Activated CD4-positive, CD25-positive, alpha-beta regulatory T cell treated with anti-CD3 and anti-CD28 coated beads, Interleukin-2, amount 50 U/mL, for 16 hours (primary cell): ENCODE data around the gene VWA1.
"Not testable (repeated sequence)": the region's sequence is repeated elsewhere in the genome, so short reads cannot be mapped to it uniquely, and the experiment has no call there.

Source experiments
- DNase-seq: peaks from one replicate; pipeline ENCODE4 v3.0.0-alpha.2; 2020; ENCODE audit warnings: low read depth, low spot score

Gene VWA1

DNA sequence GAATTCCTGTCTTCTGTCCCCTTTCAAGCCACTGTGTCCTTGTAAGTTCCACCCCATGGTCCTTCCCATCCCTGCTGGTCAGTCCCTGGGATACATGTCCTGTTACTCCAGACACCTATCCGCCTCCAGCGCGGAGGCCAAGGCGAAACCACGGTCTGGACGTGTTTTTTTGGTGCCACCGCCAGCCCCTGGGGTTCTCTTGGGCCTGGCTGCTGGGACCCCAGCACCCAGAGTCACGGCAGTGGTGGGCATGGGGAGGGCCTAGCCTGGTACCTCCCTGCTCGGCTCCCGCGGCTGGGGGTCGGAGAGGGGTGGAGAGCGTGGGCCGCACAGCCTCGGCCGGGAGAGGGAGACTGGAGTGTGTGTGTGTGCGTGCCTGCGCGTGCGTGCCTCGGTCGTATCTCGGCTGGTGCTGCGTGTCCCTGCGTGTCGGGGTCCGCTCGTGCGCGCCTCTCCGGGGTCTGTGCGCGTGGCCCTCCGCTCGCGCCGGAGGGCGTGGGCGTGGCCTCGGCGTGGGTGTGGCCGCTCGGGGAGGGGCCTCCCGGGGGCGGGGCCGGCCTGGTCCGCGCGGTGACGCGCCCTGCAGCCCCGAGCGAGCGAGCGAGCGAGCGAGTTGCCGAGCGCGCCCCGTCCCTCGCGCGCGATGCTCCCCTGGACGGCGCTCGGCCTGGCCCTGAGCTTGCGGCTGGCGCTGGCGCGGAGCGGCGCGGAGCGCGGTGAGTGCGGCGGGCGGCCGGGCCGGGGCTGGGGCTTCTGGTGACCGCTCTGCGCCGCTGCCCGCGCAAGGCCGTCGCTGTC lies at the start of gene VWA1:
VWA1 (plus strand) TSS at position 585 of the 798 bp plus-strand sequence; CDS start at position 644, 59 bp downstream.
- DNase-seq = peak; percentile 26

- DNase-seq = no peak
Measured at GRCh38 chr1:1385931-1386330, 49.6 kb upstream of the VWA1 start.

GRCh38 chr1:1387098-1388077 lies 48.1 kb upstream of the VWA1 start:
- DNase-seq = no peak

DNA sequence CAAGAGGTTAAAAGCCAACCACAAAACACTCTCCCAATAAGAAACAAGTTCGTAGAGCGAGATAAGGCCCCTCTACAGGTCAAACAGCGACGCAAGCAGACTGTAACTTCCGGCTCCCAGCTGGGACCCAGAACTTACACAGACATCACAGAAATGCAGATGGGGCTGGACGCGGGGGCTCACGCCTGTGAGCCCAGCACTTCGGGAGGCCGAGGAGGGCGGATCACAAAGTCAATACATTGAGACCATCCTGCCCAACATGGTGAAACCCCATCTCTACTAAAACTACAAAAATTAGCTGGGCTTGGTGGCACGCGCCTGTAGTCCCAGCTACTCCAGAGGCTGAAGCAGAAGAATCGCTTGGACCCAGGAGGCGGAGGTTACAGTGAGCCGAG lies 47.4 kb upstream of the VWA1 start:
- DNase-seq = no peak

- DNase-seq = no peak
Measured at GRCh38 chr1:1390675-1391074, 44.8 kb upstream of the VWA1 start.

- no peak for DNase-seq
Measured at GRCh38 chr1:1391225-1391624, 44.3 kb upstream of the VWA1 start.

DNA sequence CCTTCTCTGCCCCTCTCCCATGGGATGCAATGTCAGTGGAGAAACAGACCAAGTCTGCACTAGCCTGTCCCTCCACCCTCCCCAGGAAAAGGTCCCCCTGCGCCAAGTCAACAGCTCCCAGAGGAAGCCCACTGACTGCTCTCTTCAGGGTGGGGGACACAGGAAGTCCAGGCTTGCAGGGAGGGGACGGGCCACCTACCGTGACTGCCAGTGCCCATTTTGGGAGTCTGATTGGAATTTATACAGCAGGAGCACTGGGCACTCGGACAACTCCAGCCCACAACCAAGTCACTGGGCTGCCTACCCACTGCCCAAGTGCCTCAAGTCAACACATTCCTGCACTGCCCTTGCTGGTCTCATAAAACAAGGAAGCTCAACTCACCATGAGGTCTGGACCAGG lies 42.5 kb upstream of the VWA1 start:
- no peak for DNase-seq

GRCh38 chr1:1393428-1393827 lies 42.1 kb upstream of the VWA1 start:
- no peak for DNase-seq

- no peak for DNase-seq
Measured at GRCh38 chr1:1394116-1394515, 41.4 kb upstream of the VWA1 start.

DNA sequence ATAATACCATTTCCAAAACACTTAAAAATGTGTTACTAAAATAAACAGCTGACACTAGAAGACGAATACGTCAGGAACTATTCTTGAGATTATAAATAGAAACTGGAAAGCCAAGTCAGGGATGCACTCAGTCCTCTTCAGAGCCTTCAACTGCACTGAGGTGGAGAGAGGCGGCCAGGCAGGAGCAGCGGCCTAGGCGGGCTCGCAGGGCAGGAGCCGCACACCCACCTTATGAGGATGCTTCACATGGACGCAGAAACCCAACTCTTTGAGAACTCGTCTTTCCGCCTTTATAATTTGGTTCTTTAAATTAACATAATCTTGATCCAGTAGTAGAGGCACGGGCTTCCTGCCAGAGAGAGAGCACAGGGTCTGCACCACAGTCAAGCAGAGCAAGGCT lies 40.3 kb upstream of the VWA1 start:
- no peak for DNase-seq

- DNase-seq = no peak
Measured at GRCh38 chr1:1397839-1398523, 37.5 kb upstream of the VWA1 start.

GRCh38 chr1:1398677-1399186 lies 36.8 kb upstream of the VWA1 start:
- DNase-seq = no peak

DNA sequence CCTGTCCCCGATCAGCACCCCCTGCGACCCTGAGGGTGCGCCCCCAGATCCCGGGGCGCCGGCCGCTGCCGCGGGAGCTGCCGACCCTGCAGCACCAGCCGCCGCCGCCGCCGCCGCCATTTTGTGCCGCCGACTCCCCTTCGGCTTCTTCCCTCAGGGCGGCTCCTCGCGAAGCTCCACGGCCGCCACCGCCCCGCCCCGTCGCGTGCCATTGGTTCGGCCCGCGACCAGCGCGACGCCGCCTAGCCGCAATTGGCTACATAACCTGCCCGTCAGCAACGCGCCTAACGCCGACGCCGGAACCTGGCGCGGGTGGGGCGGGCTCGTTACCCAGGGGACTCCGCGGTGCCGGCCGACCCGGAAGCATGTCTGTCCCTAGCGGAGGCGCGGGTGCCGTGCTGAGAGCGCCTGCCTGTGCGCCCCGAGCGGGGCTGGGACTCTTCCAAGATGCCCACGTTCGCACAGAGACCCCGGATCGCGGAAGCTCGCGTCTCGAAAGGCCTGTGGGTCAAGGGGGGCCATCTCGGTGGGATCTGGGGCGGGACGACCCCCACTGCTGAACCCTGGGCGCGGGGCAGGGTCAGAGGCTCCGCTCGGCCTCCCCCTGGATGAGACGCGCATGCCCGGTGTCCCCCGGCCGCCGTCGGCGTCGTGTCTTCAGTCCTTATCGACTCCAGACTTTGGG lies 36.2 kb upstream of the VWA1 start, which contains the start of gene CCNL2:
CCNL2 (minus strand) TSS at position 149 of the 685 bp plus-strand sequence; CDS start at position 120, 29 bp downstream.
- peak; percentile 98 for DNase-seq

DNA sequence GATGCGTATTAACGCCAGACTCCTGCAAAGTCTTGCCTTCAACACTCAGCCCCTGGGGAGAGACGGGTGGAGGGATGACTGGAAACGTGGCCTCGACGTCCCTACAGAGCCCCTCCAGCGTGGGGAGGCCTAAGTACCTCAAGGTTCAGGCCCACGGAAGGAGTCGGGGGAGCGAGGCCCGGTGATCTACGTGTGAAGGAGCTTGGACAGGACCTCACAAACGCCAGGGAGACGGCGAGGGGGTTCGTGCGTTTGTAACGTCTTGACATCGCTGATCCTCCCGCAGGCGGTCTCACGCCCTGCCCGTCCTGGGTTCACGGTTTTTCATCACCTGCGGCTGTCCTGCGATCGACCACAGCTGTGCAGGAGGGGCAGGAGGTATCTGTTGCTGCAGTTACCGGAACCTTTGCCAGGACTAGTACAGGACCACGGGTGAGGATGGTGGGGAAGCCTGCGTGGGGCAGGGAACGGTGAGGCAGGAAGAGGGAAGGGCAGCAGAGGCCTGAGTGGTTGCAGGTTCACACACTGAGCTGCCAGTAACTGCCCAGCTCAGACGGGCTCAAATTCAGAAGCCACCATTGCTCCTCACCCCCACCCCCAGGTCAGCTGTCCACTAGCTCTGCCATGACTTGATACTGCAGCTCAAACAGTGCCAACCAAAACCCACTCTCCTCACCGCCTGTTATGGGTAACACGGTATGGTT lies 35.5 kb upstream of the VWA1 start:
- no peak for DNase-seq

DNA sequence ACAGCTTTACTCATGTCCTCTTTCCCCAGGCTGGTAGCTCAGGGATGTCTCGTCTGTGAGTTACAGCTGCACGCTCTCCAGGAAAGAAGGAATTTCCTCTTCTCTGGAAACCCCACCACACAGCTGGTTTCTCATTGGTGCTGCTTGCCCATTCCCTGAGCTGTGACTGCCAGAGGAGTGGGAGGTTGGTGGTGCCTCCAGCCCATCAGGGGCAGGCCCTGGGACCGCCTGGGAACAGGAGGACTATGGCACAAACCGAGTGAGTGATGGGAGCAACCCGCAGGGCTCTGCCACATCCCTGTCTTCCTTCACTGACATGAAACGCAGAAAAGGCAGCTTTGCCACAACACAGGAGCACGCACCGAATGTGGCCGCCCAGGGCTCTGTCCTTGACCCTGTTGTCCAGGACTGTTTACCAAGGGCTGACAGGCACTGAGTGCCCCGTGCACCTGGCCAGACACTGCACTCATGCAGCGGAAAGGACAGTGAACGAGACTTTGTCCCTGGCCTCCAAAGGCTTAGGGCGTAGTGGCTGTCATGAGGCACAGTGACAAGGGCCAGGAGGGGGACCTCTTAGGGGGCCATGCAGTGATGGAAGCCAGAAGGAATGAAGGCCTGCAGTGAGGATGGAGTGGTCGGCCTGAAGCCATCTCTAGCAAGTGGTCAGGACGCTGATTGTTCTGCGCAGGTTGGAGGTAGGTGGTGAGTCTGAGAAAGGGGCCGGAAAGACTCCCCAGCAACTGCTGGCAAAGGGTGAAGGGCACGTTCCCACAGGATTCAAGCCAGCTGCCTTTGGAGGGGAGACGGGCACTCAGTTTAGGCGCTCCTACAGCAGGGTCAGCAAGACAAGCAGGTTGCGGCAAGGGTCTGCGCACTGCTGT lies 34.7 kb upstream of the VWA1 start:
- DNase-seq = no peak

- DNase-seq = no peak
Measured at GRCh38 chr1:1401457-1402010, 34.0 kb upstream of the VWA1 start.

DNA sequence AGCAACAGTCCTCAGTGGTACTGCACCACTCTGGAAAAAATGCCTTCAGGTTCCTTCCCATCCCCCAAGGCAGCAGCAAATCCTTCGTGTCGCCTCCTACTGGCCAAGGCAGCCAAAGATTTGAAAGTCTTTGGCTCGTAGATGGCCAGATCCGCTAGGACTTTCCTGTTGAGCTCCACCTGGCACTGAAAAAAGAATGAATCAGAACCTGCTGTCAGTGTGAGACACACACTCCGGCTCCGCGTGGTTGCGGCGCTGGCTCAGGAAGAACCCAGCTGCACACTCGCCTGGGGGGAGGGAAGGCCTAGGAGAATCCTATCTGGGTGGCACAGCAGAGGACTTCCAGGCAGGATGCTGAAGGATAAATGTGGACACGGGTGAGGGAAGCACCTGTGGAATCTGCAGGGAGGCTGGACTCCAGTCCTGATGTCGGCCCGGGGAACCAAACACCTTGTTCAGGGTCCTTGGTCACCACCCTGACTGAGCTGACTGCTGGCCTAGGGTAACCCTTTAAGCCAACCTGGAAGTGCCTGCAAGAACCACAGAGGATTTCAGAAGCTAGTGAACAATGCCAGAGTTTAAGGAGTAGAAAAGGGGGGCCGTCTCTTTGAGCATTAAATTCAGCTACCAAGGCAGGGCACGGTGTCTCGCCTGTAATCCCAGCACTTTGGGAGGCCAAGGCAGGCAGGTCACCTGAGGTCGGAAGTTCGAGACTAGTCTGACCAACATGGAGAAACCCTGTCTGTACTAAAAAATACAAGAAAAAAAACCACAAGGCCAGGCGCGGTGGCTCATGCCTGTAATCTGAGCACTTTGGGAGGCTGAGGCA lies 33.2 kb upstream of the VWA1 start:
- DNase-seq = no peak

DNA sequence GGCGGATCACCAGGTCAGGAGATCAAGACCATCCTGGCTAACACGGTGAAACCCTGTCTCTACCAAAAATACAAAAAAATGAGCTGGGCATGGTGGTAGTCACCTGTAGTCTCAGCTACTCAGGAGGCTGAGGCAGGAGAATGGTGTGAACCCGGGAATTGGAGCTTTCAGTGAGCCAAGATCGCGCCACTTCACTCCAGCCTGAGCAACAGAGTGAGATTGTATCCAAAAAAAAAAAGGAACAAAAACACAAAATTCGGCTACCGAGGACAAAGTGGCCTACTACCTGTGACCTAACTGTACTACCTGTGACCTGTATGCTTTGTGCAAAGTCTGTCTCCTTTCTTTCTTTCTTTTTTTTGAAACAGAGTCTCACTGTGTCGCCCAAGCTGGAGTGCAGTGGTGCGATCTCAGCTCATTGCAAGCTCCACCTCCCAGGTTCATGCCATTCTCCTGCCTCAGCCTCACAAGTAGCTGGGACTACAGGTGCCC lies 32.5 kb upstream of the VWA1 start:
- not testable (repeated sequence) for DNase-seq
